Measurements from ENCODE around the gene SLC13A2.

DNA sequence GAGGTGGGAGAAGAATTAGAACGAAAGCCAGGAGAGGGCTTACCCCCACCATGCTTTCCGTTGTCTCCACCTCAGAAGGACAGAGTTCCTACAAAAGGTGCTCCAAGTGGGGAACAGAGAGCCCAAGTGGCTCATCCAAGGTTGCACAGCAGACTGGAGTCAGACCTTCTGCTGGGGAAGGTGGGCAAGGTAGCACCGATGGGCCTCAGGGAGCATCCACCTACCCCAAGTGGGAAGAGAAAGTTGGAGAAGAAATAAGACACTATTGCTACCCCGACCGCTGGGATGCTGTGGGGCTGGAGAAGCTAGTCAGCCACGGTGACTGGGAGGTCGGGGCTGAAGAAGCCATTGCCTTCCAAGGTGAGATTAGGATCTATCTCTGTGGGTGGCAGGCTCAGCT, 57.5 kb downstream of the SLC13A2 start:
- TF ChIP-seq SP1 (IDR thresholded peaks at IDR 0.05) (no peak), ELF4 (IDR thresholded peaks at IDR 0.05) (no peak), BHLHE40 (IDR thresholded peaks at IDR 0.05; ENCODE audit: borderline replicate concordance) (no peak), L3MBTL2 (conservative IDR thresholded peaks at IDR 0.05) (no peak)
- TF ChIP-seq, protein P1, sequence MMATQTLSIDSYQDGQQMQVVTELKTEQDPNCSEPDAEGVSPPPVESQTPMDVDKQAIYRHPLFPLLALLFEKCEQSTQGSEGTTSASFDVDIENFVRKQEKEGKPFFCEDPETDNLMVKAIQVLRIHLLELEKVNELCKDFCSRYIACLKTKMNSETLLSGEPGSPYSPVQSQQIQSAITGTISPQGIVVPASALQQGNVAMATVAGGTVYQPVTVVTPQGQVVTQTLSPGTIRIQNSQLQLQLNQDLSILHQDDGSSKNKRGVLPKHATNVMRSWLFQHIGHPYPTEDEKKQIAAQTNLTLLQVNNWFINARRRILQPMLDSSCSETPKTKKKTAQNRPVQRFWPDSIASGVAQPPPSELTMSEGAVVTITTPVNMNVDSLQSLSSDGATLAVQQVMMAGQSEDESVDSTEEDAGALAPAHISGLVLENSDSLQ (IDR thresholded peaks at IDR 0.05), result no peak
